ENCODE measurements around the gene NPHP3.

GRCh38 chr3:132669256-132669777, 52.9 kb downstream of the NPHP3 start:
- TF ChIP-seq CTCF (conservative IDR thresholded peaks at IDR 0.05) (no peak), EZH2 (IDR thresholded peaks at IDR 0.05; ENCODE audit: low read depth) (no peak)
